ENCODE results near the gene AKR1B1.

The AKR1B1 gene

GRCh38 chr7:134469622-134470021 lies 10.7 kb upstream of the AKR1B1 start:
- no peak for DNase-seq (ENCODE audit: low read depth)

- no peak for DNase-seq (ENCODE audit: low read depth)
Measured at GRCh38 chr7:134468475-134468874, 9.6 kb upstream of the AKR1B1 start.

- DNase-seq (ENCODE audit: low read depth) = no peak
Measured at GRCh38 chr7:134468054-134468453, 9.2 kb upstream of the AKR1B1 start.

GRCh38 chr7:134465491-134465890 lies 6.6 kb upstream of the AKR1B1 start:
- no peak for DNase-seq (ENCODE audit: low read depth)

- no peak for DNase-seq (ENCODE audit: low read depth)
Measured at GRCh38 chr7:134464496-134464895, 5.6 kb upstream of the AKR1B1 start.

GRCh38 chr7:134463751-134464150 lies 4.9 kb upstream of the AKR1B1 start:
- no peak for DNase-seq (ENCODE audit: low read depth)

GRCh38 chr7:134462337-134462925 lies 3.5 kb upstream of the AKR1B1 start:
- peak; percentile 68 for DNase-seq (ENCODE audit: low read depth)

GRCh38 chr7:134461916-134462315 lies 3.0 kb upstream of the AKR1B1 start:
- no peak for DNase-seq (ENCODE audit: low read depth)

- DNase-seq (ENCODE audit: low read depth) = peak; percentile 38
Measured at GRCh38 chr7:134459981-134460380, 1.1 kb upstream of the AKR1B1 start.

GRCh38 chr7:134458341-134458805 lies 527 bp downstream of the AKR1B1 start:
- no peak for DNase-seq (ENCODE audit: low read depth)

- DNase-seq (ENCODE audit: low read depth) = no peak
Measured at GRCh38 chr7:134457210-134457609, 1.7 kb downstream of the AKR1B1 start.

GRCh38 chr7:134454277-134454676 lies 4.6 kb downstream of the AKR1B1 start:
- DNase-seq (ENCODE audit: low read depth) = peak; percentile 52

- no peak for DNase-seq (ENCODE audit: low read depth)
Measured at GRCh38 chr7:134453518-134453917, 5.4 kb downstream of the AKR1B1 start.

- no peak for DNase-seq (ENCODE audit: low read depth)
Measured at GRCh38 chr7:134452991-134453473, 5.9 kb downstream of the AKR1B1 start.

- DNase-seq (ENCODE audit: low read depth) = no peak
Measured at GRCh38 chr7:134452419-134452838, 6.5 kb downstream of the AKR1B1 start.

GRCh38 chr7:134451656-134452055 lies 7.2 kb downstream of the AKR1B1 start:
- no peak for DNase-seq (ENCODE audit: low read depth)

- no peak for DNase-seq (ENCODE audit: low read depth)
Measured at GRCh38 chr7:134450294-134451000, 8.5 kb downstream of the AKR1B1 start.

- DNase-seq (ENCODE audit: low read depth) = no peak
Measured at GRCh38 chr7:134449680-134450079, 9.2 kb downstream of the AKR1B1 start.

- peak; percentile 79 for DNase-seq (ENCODE audit: low read depth)
Measured at GRCh38 chr7:134448356-134449229, 10.3 kb downstream of the AKR1B1 start.

- no peak for DNase-seq (ENCODE audit: low read depth)
Measured at GRCh38 chr7:134447383-134447782, 11.5 kb downstream of the AKR1B1 start.

GRCh38 chr7:134446923-134447322 lies 12.0 kb downstream of the AKR1B1 start:
- no peak for DNase-seq (ENCODE audit: low read depth)

- DNase-seq (ENCODE audit: low read depth) = no peak
Measured at GRCh38 chr7:134446446-134446845, 12.5 kb downstream of the AKR1B1 start.

- DNase-seq (ENCODE audit: low read depth) = no peak
Measured at GRCh38 chr7:134444961-134445315, 14.0 kb downstream of the AKR1B1 start.
